Measurements from ENCODE around the gene OSM. TPM values are rescaled to one million over a fixed set of nuclear protein-coding genes. Genes with fewer than 3 reads are reported as not detected.

The OSM gene
- total and polyA plus RNA-seq, 5 experiments from 2014 or later, result 0.81 to 11.6 (median 4.4) TPM

DNA sequence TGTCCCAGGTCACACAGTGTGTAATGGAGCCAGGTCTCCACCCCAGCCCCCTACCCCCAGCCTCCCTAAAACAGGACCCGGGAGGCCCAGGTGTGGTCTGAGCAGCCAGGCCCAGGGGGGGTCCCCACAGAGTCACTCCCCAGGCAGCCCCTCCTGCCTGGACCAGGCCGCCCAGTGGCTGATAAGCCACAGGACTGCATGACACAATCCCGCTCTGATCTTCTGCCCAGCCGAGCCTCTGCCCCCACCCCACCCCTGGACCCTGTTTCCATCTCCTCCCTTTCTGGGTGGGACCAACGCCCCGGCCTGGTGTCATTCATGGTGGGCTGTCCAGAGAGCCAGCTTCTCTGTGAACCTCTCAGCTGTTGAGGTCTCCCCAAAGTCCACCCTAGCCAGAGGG lies 12.3 kb downstream of the OSM start:
- Mint-ChIP-seq H3K27me3 (no peaks in the 10 kb centered on the region), H3K4me3 (no peak overlapping the region), H3K27ac (no peak overlapping the region), H3K4me1 (peaks cover 4 to 14% (median 8%) of the 10 kb centered on the region in 4 donors), H3K9me3 (no peaks in the 10 kb centered on the region), H3K36me3 (no peaks in the 10 kb centered on the region)
- no peak for ATAC-seq
- POLR2A ChIA-PET, result interaction anchor here (1.2 kb wide), 1 partner anchor 8 kb away, joined by 3 read pairs; the partner anchor contains the start of gene LIF
- no peak for DNase-seq

DNA sequence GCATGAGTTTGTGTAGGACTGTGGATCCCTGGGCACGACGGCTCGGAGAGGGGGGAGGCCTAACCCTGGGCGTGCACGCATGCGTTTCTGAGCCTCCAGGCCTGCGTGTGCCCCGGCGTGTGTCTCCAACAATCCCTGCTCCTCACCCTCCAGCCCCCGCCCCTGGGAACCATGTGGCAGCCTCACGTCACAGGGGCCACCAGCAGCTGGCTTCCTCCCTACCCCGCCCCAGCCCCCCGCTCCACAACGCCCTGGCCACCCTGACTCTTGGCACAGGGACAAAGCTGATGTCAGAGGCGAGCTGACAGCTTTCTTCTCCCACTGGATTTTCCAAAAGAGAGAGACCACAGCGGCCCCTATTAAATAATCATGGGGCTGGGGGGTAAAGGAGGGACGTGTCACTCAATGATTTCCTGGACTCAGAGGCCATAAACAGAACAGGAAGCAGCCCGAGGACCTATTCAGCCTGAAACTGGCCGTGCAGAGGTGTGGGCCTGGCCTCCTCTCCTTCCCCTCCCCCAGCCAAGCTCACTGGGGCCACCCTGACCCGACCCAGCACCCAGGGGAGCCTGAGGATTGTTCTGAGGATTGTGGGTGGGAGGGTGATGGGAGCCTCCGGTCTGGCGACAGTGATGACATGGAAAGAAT lies 13.3 kb downstream of the OSM start:
- no peak overlapping the region for H3K4me3 Mint-ChIP-seq
- H3K9me3 Mint-ChIP-seq, result no peaks in the 10 kb centered on the region
- ATAC-seq (no peak), DNase-seq (no peak)
- POLR2A ChIA-PET, result no interaction called here
- H3K36me3 Mint-ChIP-seq, result no peaks in the 10 kb centered on the region
- H3K27me3 Mint-ChIP-seq, result peaks cover 0 to 8% (median 4%) of the 10 kb centered on the region in 5 donors
- H3K27ac Mint-ChIP-seq, result peak overlapping the region in 1 of 10 donors; percentile 52
- peaks cover 9 to 21% (median 13%) of the 10 kb centered on the region in 4 donors for H3K4me1 Mint-ChIP-seq

GRCh38 chr22:30252411-30253204 lies 14.0 kb downstream of the OSM start:
- ATAC-seq (no peak), DNase-seq (no peak)
- Mint-ChIP-seq H3K27me3 (peaks cover 0 to 15% (median 11%) of the 10 kb centered on the region in 5 donors), H3K9me3 (no peaks in the 10 kb centered on the region), H3K4me1 (peaks cover 13 to 23% (median 18%) of the 10 kb centered on the region in 4 donors), H3K4me3 (no peak overlapping the region), H3K36me3 (no peaks in the 10 kb centered on the region), H3K27ac (peak overlapping the region in 1 of 10 donors; percentile 34)
- POLR2A ChIA-PET, result no interaction called here

DNA sequence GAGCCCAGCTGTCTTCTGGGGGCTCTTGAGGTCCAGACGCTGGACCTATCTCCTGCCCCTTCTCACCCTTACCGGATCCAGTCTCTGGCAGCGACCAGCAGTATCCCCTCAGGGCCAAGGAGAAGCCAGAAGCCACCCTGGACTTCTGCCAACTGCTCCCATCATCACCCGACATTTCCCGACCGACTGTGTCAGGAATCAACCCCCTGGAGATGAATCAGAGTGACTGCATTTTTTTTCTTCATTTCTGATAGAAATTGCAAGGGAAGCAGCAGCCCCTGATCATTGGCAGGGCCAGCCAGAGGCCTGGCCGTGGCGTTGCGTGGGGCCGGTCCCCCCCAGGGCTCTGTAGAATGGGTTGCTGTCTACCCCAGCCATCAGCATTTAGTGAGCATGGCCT lies 14.9 kb downstream of the OSM start:
- Mint-ChIP-seq H3K27me3 (peaks cover 0 to 22% (median 12%) of the 10 kb centered on the region in 5 donors), H3K4me3 (peak overlapping the region in 1 of 10 donors; percentile 10), H3K36me3 (no peaks in the 10 kb centered on the region), H3K4me1 (peaks cover 17 to 30% (median 24%) of the 10 kb centered on the region in 4 donors), H3K27ac (peak overlapping the region in 1 of 10 donors; percentile 34), H3K9me3 (no peaks in the 10 kb centered on the region)
- no peak for DNase-seq
- no peak for ATAC-seq
- POLR2A ChIA-PET, result no interaction called here

GRCh38 chr22:30250661-30251267 lies 15.9 kb downstream of the OSM start:
- Mint-ChIP-seq H3K4me1 (peaks cover 22 to 40% (median 28%) of the 10 kb centered on the region in 4 donors), H3K36me3 (no peaks in the 10 kb centered on the region), H3K27ac (no peak overlapping the region), H3K9me3 (no peaks in the 10 kb centered on the region), H3K4me3 (no peak overlapping the region), H3K27me3 (peaks cover 2 to 32% (median 13%) of the 10 kb centered on the region in 5 donors)
- POLR2A ChIA-PET, result no interaction called here
- DNase-seq (no peak), ATAC-seq (no peak)

GRCh38 chr22:30250039-30250565 lies 16.5 kb downstream of the OSM start:
- POLR2A ChIA-PET, result no interaction called here
- Mint-ChIP-seq H3K36me3 (no peaks in the 10 kb centered on the region), H3K9me3 (no peaks in the 10 kb centered on the region), H3K4me3 (no peak overlapping the region), H3K4me1 (peaks cover 25 to 46% (median 31%) of the 10 kb centered on the region in 4 donors), H3K27me3 (peaks cover 2 to 34% (median 13%) of the 10 kb centered on the region in 5 donors), H3K27ac (no peak overlapping the region)
- no peak for DNase-seq
- no peak for ATAC-seq

DNA sequence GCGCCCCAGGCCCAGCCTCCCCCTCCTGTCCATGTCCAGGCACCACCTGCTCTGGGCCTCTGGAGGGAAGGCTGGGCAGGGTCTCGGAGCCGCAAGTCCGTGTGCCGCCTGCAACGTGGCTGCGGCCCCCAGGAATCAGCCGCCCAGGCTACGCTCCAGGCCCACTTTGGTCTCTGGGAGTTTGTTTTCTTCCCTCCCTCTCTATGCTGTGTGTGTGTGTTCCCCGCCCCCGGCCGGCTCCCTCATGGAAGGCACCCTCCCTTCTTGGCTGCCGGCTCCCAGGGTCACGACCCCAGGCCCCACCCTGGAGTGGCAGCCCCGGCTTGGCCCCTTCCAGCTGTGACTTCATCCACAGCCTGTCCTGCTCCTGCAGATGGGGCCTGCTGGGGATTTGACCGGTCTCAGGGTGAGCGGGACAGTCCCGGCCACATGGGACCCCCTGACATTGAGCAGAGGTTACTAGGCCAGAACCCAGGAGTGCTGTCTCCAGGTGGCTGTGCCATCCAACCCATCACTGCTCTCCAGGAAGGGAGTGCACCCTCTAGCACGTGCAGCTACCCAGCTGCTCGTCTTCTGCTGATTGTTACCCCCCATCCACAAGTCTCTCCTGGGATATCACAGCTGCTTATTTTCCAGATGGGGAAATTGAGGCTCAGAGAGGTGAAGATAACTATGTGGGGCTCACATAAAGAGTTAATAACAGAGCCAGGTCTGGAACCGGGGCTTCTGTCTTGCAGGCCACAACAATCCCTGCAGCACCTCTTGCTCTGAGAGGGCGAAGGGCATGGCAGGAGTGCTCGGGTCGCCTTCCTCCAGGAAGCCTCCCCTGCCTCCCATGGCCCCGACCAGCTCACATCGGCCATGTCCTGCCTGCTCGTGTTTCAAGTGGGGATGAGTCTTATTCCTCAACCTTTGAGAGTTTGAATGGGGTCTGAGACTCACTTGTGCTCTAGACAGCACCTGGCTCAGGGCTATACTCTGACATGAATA lies 17.3 kb downstream of the OSM start:
- H3K36me3 Mint-ChIP-seq, result no peaks in the 10 kb centered on the region
- peak overlapping the region in 1 of 10 donors; percentile 25 for H3K4me3 Mint-ChIP-seq
- H3K27ac Mint-ChIP-seq, result peak overlapping the region in 3 of 10 donors; percentile 29 to 47 (median 43)
- DNase-seq, result no peak
- H3K9me3 Mint-ChIP-seq, result no peaks in the 10 kb centered on the region
- no peak for ATAC-seq
- peaks cover 26 to 46% (median 32%) of the 10 kb centered on the region in 4 donors for H3K4me1 Mint-ChIP-seq
- POLR2A ChIA-PET, result interaction anchor here (0.5 kb wide), 1 partner anchor 144 kb away, joined by 3 read pairs; no protein-coding TSS in a partner anchor
- peaks cover 2 to 34% (median 13%) of the 10 kb centered on the region in 5 donors for H3K27me3 Mint-ChIP-seq

- peak overlapping the region in 4 of 10 donors; percentile 2 to 58 (median 30) for H3K27ac Mint-ChIP-seq
- ATAC-seq (no peak), DNase-seq (no peak)
- POLR2A ChIA-PET, result interaction anchor here (0.5 kb wide), 1 partner anchor 145 kb away, joined by 3 read pairs; no protein-coding TSS in a partner anchor
- H3K4me1 Mint-ChIP-seq, result peaks cover 27 to 46% (median 32%) of the 10 kb centered on the region in 4 donors
- no peaks in the 10 kb centered on the region for H3K36me3 Mint-ChIP-seq
- H3K27me3 Mint-ChIP-seq, result peaks cover 2 to 34% (median 13%) of the 10 kb centered on the region in 5 donors
- no peaks in the 10 kb centered on the region for H3K9me3 Mint-ChIP-seq
- peak overlapping the region in 4 of 10 donors; percentile 20 to 66 (median 30) for H3K4me3 Mint-ChIP-seq
Measured at GRCh38 chr22:30248484-30248883, 18.2 kb downstream of the OSM start.

DNA sequence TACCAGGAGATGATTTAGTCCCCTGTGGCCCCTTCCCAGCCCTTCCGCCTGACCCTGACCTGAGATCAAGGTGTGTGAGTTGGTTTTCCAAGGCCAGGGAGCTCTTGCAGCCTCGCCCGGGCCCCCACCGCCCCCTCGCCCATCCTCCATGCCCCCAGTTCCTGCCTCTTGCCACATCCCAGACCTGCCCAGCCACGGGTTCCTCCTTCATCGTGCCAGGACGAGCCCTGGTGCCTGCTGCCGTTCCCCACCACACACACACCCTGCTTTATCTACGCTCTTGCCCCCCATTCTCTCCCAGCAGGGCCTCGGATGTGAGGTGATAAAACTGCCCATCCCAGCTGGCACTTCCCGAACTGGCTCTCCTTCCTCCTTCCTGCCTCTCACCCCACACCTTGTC lies 18.7 kb downstream of the OSM start:
- Mint-ChIP-seq H3K4me3 (peak overlapping the region in 7 of 10 donors; percentile 16 to 50 (median 22)), H3K9me3 (no peaks in the 10 kb centered on the region), H3K36me3 (no peaks in the 10 kb centered on the region), H3K4me1 (peaks cover 26 to 44% (median 32%) of the 10 kb centered on the region in 4 donors), H3K27me3 (peaks cover 2 to 34% (median 13%) of the 10 kb centered on the region in 5 donors), H3K27ac (peak overlapping the region in 1 of 10 donors; percentile 2)
- POLR2A ChIA-PET, result no interaction called here
- ATAC-seq, result no peak
- DNase-seq, result no peak

DNA sequence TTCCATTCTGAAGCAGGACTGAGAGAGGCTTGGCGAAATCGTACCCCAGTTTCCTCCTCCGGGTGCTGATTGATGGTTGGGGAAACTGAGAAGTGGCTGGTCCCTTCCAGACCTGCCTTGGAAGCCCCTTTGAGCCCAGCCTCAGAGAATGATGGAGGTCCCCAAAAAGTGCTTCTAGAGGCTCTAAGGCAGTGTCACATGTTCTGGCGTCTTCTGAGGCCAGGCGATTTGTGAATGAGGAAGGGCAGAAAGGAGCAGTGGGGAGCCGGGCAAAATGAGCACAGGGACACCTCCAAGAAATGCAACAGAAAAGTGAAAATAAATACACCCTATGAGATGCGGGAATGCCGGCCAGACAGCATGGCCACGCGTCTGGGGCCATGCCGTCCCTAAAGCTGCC lies 19.1 kb downstream of the OSM start:
- no peaks in the 10 kb centered on the region for H3K36me3 Mint-ChIP-seq
- DNase-seq (no peak), ATAC-seq (no peak)
- peaks cover 24 to 39% (median 29%) of the 10 kb centered on the region in 4 donors for H3K4me1 Mint-ChIP-seq
- POLR2A ChIA-PET, result no interaction called here
- H3K4me3 Mint-ChIP-seq, result peak overlapping the region in 3 of 10 donors; percentile 8 to 66 (median 25)
- H3K27me3 Mint-ChIP-seq, result peaks cover 2 to 34% (median 13%) of the 10 kb centered on the region in 5 donors
- no peak overlapping the region for H3K27ac Mint-ChIP-seq
- H3K9me3 Mint-ChIP-seq, result no peaks in the 10 kb centered on the region

DNA sequence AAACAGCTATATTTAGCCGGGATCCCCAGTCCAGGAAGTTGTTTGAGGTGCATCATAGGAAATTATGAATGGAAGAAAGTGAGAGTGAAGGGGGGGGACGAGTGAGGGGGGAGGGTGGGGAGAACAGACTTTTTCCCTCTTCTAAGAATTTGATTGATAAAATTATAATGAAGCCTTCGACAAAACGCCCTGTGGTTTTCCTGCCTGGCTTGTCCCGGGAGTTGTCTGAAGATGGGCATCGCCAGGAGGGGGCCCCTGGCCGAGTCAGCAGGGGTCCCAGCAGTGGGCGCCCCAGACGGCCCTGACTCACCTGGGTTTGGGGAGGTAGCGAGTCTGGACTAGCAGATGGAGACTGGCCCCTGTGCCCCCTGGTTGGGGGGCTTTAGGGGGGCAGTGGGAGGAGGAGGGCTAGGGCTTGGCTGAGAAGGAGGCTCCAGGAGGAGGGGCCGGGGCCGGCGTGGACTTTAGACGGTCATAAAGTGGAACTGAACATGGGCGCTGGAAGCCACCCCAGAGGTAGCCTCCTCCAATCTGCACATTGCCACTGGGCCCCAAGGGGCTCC lies 19.8 kb downstream of the OSM start:
- Mint-ChIP-seq H3K4me1 (peaks cover 23 to 38% (median 29%) of the 10 kb centered on the region in 4 donors), H3K27me3 (peaks cover 2 to 34% (median 13%) of the 10 kb centered on the region in 5 donors), H3K4me3 (peak overlapping the region; percentile 64 to 90 (median 72)), H3K36me3 (no peaks in the 10 kb centered on the region), H3K27ac (peak overlapping the region in 1 of 10 donors; percentile 69), H3K9me3 (no peaks in the 10 kb centered on the region)
- ATAC-seq (no peak), DNase-seq (no peak)
- POLR2A ChIA-PET, result interaction anchor here (0.6 kb wide), 2 partner anchors 8 to 676 kb away, joined by 3 to 6 read pairs; no protein-coding TSS in a partner anchor

All from naive thymus-derived CD8-positive, alpha-beta T cell (primary cell).